HG02798 (cell line): ENCODE results near the gene ARHGAP24.
"Not testable (repeated sequence)": the region's sequence is repeated elsewhere in the genome, so short reads cannot be mapped to it uniquely, and the experiment has no call there.

Source experiments
- ATAC-seq: cut with Tn5 transposase; IDR thresholded peaks from one replicate; pipeline ENCODE4 v1.9.1; 2021; ENCODE audit warnings: mild to moderate bottlenecking; ENCODE audit not compliant: unreplicated experiment, poor library complexity

Gene ARHGAP24

GRCh38 chr4:85790582-85790981, 315.6 kb downstream of the ARHGAP24 start:
- no peak for ATAC-seq

GRCh38 chr4:85792376-85793232, 317.7 kb downstream of the ARHGAP24 start:
- no peak for ATAC-seq

GRCh38 chr4:85793233-85793585, 318.3 kb downstream of the ARHGAP24 start:
- no peak for ATAC-seq

- no peak for ATAC-seq
These were observed 323.2 kb downstream of the ARHGAP24 start for GRCh38 chr4:85798012-85798770.

GRCh38 chr4:85803856-85804255, 328.9 kb downstream of the ARHGAP24 start:
- no peak for ATAC-seq

- no peak for ATAC-seq
These were observed 330.9 kb downstream of the ARHGAP24 start for GRCh38 chr4:85805891-85806290.

GRCh38 chr4:85806334-85806733, 331.4 kb downstream of the ARHGAP24 start:
- no peak for ATAC-seq

GRCh38 chr4:85807247-85807950, 332.4 kb downstream of the ARHGAP24 start:
- no peak for ATAC-seq

GRCh38 chr4:85808104-85808503, 333.2 kb downstream of the ARHGAP24 start:
- no peak for ATAC-seq

GRCh38 chr4:85808864-85809263, 333.9 kb downstream of the ARHGAP24 start:
- no peak for ATAC-seq

GRCh38 chr4:85812776-85813175, 337.8 kb downstream of the ARHGAP24 start:
- peak; percentile 68 for ATAC-seq

GRCh38 chr4:85815796-85816459, 341.0 kb downstream of the ARHGAP24 start:
- no peak for ATAC-seq

- no peak for ATAC-seq
These were observed 343.8 kb downstream of the ARHGAP24 start for GRCh38 chr4:85818700-85819099.

- not testable (repeated sequence) for ATAC-seq
These were observed 345.2 kb downstream of the ARHGAP24 start for GRCh38 chr4:85820101-85820500.

GRCh38 chr4:85821688-85822455, 346.9 kb downstream of the ARHGAP24 start:
- no peak for ATAC-seq

- no peak for ATAC-seq
These were observed 348.3 kb downstream of the ARHGAP24 start for GRCh38 chr4:85823295-85823694.

- no peak for ATAC-seq
These were observed 349.4 kb downstream of the ARHGAP24 start for GRCh38 chr4:85824166-85824945.

- ATAC-seq: peak; percentile 55
These were observed 351.2 kb downstream of the ARHGAP24 start for GRCh38 chr4:85826060-85826678.
